ENCODE results near the gene TBX5.
"Not testable (repeated sequence)": the region's sequence is repeated elsewhere in the genome, so short reads cannot be mapped to it uniquely, and the experiment has no call there.

TBX5 gene

DNA sequence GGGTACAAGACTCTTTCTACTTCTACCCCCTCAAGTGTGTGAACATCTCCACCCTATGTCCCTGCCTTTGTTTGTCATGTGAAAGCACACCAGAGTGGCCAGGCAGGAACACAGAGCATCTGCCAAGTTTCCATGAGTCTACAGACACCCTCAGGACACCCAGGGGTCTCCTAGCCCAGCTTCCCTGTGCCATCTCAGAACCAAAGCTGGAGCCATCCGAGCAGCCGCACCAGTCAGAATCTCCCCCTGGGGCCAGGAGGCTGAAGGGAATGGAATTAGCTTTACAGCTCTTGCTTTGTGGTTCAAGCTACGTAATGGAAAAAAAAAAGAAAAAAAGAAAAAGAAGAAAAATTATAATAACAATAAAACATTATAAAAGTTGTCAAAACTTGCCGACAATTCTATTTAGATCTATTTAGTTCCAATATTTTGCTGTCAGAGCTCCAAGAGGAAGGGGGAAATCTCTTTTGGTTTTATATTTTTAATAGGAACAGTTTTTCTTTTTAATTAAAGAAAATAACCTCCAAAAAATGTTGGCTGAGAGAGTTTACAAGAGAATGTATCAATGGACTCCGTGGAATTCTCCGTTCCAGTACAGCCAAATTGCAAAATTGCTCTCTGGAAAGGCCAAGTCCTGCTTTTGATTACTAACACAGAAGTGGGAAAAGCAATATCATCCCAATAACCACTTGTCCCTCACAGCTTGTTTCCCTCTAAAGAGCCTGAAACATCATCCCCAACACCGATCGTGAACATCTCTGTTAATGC lies 37.1 kb downstream of the TBX5 start:
- peak; percentile 44 for DNase-seq

DNA sequence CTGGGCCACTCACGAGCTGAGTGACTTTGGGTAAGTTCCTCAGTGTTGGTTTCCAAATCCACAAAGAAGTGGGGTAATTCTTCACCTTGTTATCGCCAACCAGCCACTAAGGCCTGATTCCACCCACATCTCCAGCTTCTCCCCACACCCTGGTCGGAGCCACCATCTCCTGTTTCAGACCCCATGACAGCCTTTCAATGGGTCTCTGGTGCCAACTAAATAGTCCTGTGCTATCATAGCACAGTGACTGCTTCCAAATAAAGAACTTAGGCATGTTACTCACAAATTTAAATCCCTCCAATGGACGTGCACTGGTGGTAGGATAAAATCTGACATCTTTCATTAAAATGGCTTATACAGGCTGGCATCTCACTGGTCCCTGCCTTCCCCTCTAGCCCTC lies 44.0 kb downstream of the TBX5 start:
- no peak for DNase-seq

DNA sequence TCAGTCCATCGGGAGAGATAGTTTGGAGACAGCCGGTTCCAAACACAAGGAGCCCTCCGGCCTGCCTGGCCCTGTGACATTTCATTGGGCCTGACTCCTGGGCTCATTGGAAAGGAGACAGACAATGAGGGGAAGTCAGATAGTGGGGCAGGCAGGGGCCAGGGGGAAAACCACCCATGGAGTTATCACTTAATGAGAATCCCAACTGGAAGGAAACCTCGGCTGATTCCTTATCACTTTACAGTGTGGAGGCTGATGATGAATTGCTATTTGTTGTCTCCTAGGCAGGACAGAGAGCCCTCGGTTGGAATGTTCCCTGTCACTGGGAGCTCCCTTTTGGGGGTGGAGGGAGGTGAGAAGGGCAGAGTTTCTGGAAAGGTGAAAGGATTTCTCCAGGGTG lies 44.4 kb downstream of the TBX5 start:
- DNase-seq: no peak

DNA sequence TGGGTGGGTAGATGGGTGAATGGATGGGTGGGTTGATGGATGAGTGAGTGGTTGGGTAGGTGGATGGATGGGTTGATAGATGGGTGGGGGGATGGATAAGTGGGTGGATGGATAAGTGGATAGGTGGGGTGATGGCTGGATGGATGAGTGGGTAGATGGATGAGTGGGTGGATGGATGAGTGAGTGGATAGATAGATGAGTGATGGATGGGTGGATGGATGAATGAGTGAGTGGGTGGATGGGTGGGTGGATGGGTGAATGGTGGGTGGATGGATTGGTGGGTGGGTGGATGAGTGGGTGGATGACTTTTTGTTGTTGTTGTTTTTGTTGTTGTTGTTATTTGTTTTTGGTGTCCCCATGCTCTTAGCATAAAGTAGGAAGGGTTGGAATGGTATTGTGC lies 45.5 kb downstream of the TBX5 start:
- no peak for DNase-seq

DNA sequence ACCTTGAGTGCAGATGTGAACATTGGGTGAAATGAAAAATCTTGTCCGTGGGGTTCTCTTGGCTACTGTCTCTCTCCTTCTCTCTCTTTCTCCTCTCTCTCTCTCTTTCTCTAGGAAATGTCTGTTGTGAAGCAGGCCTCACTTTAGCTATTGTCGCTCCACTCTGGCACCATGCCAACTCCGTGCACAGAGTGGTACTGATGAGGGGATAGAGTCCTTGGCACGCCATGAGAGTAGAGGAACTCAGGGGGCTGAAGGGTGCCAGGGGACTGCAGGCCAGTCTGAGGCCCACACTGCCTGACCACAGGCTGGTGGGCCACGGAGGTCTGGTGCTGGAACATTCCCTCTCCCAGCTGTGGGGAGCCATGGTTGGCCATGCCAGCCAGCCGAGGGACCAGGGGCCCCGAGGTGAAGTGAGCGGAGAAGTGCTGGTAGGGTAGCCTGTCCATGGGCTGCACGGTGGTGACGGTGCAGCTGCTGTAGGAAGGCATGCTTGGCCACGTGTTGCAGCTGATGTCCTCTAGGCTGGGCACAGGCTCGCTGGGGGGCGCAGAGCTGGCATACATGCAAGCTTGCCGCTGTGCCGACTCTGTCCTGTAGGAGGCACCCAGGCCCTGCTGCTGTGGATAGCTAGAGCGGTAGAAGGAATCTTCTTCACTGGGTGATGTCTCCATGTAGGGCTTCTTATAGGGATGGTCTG lies 50.4 kb downstream of the TBX5 start:
- no peak for DNase-seq

DNA sequence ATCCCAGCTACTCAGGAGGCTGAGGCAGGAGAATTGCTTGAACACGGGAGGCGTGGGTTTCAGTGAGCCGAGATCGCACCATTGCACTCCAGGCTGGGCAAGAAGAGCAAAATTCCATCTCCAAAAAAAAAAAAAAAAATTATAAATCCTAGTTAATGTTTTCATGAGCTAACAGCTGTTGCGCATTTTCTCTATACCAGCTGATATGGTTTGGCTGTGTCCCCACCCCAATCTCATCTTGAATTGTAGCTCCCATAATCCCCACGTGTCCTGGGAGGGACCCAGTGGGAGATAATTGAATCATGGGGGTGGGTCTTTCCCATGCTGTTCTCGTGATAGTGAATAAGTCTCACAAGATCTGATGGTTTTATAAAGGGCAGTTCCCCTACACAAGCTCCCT lies 56.7 kb downstream of the TBX5 start:
- DNase-seq: not testable (repeated sequence)

DNA sequence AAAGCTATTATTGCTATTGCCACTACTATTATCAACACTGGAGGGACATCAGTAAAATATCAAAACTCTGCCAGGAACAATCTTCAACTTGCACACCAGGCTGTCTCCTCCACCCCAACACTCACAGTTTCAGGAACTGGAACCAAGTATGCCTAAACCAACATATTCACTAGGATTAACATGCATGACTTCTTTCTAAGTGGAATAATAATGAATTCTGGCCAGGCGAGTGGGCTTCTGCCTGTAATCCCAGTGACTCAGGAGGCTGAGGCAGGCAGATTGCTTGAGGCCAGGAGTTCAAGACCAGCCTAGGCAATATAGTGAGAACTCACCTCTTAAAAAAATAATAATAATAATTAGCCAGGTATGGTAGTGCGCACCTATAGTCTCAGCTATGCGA lies 58.1 kb downstream of the TBX5 start:
- no peak for DNase-seq

DNA sequence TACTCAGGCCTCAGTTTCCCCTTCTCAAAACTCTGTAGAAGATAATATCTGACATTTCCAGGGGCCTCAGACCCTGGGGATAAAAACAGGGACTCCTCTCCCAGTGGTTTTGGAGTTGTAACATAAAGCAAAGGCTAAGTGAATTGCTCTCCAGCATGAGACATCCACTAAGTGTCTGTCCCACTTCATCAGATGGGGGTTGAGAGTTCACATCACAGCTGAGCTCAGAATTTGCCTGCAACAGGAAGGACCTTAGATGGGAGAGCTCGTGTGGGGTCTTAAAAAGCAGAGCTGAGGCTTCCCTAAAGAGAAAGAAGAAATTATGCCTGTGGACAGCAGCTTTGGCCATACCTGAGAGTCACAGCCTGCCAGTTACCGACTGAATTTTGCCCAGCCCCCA lies 61.1 kb downstream of the TBX5 start:
- DNase-seq: no peak

DNA sequence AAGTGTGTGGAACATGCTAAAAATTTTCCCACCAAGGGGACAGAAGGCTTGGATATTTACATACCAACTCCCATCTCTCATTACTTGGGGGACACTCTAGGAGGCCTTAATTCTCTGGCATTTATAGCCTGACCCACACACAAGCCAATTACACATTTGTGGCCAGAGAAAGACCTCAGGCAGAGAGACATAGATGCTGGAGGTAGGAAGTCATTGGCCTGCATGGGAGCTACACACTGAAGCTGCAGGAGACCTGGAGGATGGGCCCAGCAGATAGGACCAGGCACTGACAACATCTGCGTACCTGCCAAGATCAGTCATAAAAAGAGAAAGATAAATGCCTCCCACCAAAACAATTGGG lies 61.7 kb downstream of the TBX5 start:
- DNase-seq: no peak

DNA sequence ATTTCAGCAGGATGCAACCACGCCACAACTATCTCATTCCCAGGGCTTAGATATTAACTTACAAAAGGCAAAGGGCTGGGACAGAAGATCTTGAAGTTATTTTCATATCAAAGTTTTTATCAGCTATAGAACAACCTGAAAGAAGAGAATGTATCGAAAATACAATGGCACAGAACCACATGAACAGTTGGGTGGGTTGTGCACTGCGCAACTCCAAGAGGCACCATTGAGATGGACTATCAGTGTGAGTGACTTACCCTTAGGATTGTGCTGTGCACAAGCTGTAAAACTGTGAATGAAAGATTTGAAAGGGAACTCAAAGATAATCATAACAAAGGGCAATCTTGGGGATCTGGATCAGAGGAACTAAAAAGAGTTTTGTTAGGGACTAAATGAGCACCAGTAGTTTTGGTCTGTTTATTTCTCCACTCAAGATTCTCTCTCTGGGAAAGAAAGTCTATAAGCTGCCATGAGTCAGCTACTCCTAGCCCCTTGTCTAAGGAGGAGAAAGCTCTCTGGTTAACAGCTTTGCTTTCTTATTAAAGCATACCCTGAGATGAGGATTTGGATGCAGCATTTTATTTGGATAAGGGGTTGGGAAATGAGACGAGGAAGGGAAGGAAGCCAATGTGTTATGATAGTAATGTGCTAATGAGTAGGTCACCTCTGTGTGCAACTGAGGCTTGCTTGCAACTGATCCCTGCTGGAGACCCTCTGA lies 62.2 kb downstream of the TBX5 start:
- DNase-seq: no peak

DNA sequence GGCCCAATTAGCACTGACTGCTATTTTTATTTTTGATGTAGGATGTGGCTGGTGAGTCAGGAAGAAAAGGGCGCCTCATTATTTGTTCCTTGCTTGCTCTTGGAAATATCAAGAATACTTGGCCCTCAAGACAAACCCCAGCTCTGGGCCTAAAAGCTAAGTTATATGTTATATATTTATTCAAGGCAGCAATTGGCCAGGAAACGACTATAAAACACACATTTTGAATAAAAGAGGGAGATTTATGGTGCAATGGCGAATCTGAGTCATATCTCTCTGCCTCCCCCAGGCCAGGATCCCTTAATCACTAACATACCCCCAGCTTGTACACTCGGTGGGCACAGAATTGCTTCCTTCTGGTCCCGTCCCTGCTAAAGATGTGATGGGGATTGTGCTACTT lies 63.3 kb downstream of the TBX5 start:
- no peak for DNase-seq

DNA sequence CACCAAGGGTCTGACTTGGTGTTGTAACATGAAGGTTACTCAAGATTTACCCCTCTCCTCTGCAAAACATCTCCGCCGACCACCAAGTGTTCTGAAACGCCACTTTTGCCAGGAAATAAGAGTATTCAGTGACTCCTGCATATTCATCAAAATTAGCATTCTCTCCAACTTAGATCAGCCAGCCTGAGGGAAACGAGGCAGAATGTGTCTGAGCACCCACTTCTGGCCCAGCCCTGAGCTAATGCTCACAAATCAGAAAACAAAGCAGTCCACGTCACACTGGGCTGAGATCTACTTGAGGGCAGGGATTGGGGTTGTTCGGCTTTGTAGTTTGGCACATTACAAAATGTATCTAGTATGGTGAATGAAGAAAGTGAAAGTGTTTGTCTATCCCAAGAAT lies 64.3 kb downstream of the TBX5 start:
- no peak for DNase-seq

DNA sequence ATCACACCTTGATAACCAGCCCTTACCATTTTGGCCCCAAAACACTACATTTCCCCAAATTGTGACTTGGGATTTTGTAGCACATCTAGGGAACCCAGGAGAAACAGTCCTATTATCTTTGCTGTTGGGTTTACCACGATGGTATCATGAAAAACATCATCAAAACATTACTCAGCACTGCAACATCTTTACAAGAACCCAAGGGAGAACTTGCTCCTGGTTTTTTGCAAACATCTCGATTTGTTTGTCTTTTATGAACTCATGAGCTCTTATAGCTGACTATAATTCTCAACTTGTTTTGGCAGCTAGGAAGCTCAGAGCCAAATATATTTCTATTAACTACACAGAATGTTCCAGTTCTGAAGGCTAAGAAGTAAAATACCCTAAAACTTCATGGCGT lies 65.7 kb downstream of the TBX5 start:
- no peak for DNase-seq

DNA sequence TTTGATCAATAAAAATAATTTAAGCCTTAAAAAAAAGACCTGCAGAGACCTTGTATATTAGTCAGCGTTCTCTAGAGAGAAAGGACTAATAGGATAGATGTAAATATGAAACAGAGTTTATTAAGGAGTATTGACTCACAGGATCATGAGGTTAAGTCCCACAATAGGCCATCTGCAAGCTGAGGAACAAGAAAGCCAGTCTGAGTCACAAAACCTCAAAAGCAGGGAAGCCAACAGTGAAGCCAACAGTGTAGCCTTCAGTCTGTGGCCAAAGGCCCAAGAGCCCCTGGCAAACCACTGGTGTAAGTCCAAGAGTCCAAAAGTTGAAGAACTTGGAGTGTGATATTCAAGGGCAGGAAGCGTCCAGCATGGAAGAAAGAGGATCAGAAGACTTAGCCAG lies 66.3 kb downstream of the TBX5 start:
- DNase-seq: no peak

DNA sequence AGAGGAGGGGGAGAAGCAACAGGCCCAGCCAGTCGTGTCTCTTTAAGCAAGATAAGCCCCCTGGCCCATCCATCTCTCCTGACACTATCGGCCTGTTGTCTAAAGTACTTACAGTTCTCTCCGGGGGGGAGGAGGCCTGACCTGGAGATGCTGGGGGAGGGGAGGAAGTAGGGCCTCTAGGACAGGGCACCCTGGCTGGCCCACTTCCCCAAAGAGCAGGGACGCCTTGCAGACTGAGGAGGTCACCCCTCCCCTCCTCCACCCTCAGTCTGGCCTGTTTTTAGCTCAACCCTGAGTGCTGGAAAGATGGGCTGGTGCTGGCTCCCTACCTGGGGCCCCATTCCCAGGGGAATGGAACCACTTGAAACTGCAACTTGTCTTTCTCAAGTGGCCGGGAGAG lies 70.3 kb downstream of the TBX5 start:
- DNase-seq: no peak

DNA sequence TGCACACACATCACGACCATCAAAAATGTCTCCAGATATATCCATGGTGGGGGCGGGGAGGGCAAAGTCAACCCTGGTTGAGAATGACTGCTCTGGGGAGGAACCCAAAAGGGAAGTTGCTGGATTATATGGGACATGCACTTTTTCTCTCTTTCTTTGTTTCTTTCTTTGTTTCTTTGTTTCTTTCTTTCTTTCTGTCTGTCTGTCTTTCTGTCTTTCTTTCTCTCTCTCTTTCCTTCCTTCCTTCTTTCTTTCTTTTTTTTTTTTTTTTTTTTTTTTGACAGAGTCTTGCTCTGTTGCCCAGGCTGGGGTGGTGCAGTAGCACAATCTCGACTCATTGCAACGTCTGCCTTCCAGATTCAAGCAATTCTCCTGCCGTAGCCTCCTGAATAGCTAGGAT lies 71.5 kb downstream of the TBX5 start:
- DNase-seq: no peak

DNA sequence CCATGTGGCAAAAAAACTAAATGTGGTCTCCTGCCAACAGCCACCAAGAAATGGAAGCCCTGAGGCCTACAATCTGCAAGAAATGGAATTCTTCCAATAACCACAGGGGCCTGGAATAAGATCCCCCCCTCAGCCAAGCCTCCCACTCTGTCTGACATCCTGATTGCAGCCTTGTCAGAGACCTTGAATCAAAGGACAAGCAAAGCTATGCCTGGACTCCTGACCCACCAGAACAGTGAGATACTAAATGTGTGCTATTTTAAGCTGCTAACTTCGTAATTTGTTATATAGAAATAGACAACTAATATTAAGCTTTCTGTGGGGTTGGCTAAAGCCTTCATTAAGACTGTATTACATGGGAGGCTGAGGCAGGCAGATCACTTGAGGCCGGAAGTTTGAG lies 77.7 kb downstream of the TBX5 start:
- DNase-seq: no peak

DNA sequence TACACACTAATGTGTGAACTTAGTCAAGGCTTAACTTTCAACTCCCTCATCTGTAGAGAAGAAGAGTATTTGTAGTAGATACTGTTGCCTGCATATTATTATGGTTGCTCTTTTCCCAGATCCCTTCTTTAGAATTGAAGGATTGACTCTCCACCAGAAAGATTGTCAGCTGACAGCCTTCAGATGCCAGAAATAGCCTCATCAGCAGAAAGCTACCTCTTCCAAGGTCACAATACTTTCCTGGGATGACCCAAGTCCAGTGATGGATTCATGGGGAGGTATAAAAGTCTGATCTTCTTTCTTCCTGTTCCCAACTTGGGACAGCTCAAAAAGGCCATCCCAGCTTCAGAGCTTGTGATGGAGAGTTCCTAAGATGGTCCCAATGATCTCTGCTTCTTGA lies 78.2 kb downstream of the TBX5 start:
- DNase-seq: no peak

DNA sequence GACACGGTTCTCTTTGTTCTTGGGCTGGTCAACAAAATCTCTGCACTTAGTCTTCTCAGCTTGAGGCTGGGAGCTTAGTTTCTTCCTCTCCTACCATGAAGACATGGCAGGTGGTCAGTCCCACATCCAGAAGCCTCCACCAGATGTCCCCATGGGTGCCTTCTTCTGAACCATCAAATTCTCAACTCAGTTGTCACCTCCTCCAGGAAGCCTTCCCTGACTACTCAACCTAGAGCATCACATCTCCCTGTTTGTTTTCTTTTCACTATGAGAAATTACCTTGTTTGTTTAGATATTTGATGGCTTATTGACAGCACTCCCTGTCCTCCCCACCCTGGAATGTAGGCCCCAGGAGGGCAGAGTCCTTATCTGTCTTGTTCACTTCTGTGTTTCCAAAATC lies 84.4 kb downstream of the TBX5 start:
- DNase-seq: no peak

DNA sequence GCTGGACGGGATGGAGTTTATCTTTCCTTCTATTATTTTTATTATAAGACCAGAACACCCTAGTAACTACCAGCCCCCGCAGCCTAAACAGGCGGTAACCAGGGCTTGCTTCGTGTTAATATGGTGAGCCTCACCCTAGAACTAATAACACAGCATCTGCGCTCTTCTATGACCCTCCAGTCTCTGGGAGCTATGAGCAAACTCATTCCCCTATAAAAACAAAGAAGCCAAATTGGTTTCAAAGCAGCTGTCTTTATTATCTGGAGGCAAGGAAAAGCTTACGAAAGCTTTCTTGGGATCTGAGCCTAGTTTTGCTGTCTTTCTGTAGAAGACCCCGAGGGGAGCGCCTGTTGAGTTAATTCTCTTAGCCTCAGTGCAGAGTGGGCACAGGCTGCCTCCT lies 85.0 kb downstream of the TBX5 start:
- DNase-seq: no peak

DNA sequence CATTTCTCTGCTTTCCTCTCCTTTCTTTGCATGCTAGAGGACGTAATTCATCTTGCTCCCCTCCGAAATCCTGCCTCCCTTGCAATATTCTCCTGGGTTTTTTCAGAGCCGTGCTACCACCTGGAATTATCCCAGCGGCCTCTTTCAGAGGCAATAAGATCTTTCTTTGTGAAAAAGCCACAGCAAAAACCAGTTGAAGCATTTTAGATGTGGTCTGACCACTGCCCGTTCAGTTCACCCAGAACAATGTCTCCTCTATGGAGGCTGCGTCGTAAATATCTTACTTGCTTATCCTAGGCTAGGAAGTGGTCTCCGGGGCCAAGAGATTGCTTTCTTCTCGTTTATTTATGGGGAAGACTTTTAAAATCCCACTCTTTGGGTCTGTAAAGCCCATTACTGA lies 85.8 kb downstream of the TBX5 start:
- DNase-seq: no peak

DNA sequence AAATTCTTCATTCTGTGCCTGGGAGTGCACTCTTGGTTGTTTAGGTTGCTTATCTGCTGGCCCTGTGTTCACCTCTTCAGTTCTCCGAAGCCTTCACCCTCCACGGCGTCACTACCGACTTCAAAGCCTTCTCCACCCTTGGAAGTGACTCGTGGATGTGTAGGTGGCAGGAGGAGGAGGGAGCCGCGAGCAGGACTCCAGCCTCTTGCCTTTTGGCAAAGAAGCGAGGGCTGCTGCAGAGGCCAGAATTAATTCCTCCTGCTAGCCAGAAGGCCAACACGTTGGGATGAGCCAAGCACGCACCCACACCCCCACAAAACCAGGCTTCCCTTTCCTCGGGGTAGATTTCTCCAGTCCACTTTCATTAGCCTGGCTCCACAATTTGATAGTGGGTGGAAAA lies 86.5 kb downstream of the TBX5 start:
- no peak for DNase-seq

DNA sequence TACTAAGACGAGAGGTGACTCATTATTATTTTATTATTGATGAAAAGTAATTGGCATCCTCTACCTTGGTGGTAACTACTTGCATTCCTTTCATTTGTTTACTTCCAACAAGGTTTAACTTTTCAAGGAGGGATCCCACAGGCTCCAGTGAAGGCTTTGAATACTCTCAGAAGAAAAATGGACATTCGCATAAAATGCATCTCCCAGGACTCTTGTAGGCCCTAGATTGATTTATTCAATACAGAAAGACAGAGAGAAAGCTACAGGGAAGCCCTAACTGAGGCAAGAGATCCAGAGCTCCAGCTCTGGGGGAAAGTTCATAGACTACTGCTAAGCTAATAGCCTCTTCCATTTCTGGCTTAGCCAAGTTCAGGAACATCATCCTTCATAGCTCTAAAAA lies 87.0 kb downstream of the TBX5 start:
- DNase-seq: no peak

DNA sequence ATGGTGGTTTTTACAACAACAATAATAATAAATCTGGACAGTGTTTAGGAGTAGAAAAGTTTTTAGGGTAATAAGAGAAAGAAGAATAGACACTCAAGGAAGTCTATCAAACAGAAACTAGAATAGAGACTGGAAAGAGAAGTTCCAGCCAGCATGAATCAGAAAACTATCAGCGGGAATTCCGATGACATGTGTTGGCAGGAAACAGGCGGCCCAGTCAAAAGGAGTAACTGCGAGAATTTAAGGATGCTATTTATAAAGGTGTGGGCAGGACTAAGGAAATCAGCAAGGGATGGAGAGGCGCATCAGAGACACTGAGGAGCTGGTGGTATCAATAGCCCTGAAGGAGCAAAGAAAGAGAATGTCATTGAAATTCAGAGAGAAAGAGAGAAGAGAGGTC lies 89.9 kb downstream of the TBX5 start:
- DNase-seq: no peak
